Mesothelial cell of epicardium (in vitro differentiated cells): ENCODE results near the gene RAMP3. TPM values are rescaled to one million over a fixed set of nuclear protein-coding genes. Genes with fewer than 3 reads are reported as not detected.

Experiments used
- DNase-seq, 2 experiments: peaks; one replicate each; pipeline ENCODE4 v3.0.0; 2021; ENCODE audit warnings: low spot score in 2 of 2; ENCODE audit not compliant: unreplicated experiment in 2 of 2
- H3K27ac Mint-ChIP-seq: 2 replicates; pipeline ENCODE4 v1.8.0; 2021; ENCODE audit warnings: mixed read lengths
- H3K27me3 Mint-ChIP-seq: 2 replicates; pipeline ENCODE4 v1.8.0; 2021; ENCODE audit warnings: low read depth, mixed read lengths
- H3K36me3 Mint-ChIP-seq: 2 replicates; pipeline ENCODE4 v1.8.0; 2021; ENCODE audit warnings: mixed read lengths
- H3K4me1 Mint-ChIP-seq: 2 replicates; pipeline ENCODE4 v1.8.0; 2021; ENCODE audit warnings: mixed read lengths
- H3K4me3 Mint-ChIP-seq: 2 replicates; pipeline ENCODE4 v1.8.0; 2021; ENCODE audit warnings: mild to moderate bottlenecking, moderate library complexity, mixed read lengths
- H3K9me3 Mint-ChIP-seq: 2 replicates; pipeline ENCODE4 v1.8.0; 2021; ENCODE audit warnings: mixed read lengths
- total RNA-seq: library from RNA; stranded (reverse); gene quantifications from 3 replicates; pipeline ENCODE4 v1.2.1, GENCODE V29; 2021
- TF ChIP-seq, protein P1 (sequence below): fragments of 200-600 bp; sonication (generic); IDR thresholded peaks from one replicate; pipeline ENCODE4 v1.5.0; 2021; ENCODE audit warnings: antibody characterized with exemption; ENCODE audit not compliant: unreplicated experiment

The RAMP3 gene
- total RNA-seq, 1 donor from 2014 or later, result not detected

DNA sequence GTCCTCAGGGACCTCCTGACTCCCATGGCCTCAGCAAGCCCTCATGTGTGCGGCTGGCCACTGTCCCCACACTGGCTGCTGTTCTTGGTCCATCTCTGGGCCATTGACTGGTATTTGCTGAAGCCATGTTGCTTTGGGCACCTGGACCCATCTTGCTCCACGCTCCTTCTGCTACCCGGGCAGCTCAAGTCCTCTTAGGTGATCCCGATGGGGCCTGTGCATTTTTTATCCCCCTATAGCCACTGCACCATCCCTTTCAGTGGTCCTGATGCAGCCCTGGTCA lies 16.7 kb downstream of the RAMP3 start:
- no peak for DNase-seq
- H3K36me3 Mint-ChIP-seq, result no peaks in the 10 kb centered on the region
- TF ChIP-seq, protein P1, sequence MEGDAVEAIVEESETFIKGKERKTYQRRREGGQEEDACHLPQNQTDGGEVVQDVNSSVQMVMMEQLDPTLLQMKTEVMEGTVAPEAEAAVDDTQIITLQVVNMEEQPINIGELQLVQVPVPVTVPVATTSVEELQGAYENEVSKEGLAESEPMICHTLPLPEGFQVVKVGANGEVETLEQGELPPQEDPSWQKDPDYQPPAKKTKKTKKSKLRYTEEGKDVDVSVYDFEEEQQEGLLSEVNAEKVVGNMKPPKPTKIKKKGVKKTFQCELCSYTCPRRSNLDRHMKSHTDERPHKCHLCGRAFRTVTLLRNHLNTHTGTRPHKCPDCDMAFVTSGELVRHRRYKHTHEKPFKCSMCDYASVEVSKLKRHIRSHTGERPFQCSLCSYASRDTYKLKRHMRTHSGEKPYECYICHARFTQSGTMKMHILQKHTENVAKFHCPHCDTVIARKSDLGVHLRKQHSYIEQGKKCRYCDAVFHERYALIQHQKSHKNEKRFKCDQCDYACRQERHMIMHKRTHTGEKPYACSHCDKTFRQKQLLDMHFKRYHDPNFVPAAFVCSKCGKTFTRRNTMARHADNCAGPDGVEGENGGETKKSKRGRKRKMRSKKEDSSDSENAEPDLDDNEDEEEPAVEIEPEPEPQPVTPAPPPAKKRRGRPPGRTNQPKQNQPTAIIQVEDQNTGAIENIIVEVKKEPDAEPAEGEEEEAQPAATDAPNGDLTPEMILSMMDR, result no peak
- no peaks in the 10 kb centered on the region for H3K9me3 Mint-ChIP-seq
- H3K4me3 Mint-ChIP-seq, result no peak overlapping the region
- H3K27me3 Mint-ChIP-seq, result peaks cover 33% of the 10 kb centered on the region
- H3K27ac Mint-ChIP-seq, result no peak overlapping the region
- no peaks in the 10 kb centered on the region for H3K4me1 Mint-ChIP-seq

DNA sequence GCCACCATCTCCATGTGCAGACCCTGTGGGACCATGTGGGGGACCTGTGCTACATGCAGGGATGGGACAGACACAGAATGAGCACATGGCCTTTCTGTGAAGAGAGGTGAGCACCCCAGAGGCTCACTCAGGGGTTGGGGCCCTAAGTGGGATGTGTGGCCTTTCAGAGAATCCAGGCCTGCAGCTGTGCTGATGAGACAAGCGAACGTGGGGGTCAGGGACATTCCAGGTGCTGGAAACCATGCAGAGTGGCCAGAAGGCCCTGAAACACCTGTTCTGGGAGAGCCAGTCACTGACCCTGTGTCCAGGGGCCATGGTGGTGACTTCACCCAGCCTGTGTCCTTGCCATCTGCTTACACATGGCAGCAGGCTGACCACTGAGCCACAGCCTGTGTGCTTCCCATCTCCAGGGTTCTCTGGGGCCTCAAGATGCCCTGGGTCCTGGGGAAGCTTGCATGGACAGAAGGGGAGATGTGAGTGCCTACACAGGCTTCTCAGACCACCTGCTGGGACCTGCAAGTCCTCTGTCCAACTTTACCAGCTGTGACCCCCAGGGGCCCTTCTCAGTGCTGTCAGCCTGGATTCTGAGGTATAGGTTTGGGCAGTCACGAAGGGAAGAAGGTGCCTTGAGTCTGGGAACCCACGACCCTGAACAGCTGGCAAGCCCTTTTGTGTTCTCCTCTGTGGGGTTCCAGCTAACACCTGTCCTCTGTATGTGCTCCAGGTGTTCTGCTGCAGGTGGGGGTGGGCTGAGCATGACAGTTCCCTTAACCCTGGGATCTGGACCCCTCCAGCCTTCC lies 17.6 kb downstream of the RAMP3 start:
- no peak overlapping the region for H3K27ac Mint-ChIP-seq
- H3K9me3 Mint-ChIP-seq, result no peaks in the 10 kb centered on the region
- no peaks in the 10 kb centered on the region for H3K36me3 Mint-ChIP-seq
- H3K4me1 Mint-ChIP-seq, result no peaks in the 10 kb centered on the region
- DNase-seq, result peak in 1 of 2 experiments; percentile 9
- H3K4me3 Mint-ChIP-seq, result no peak overlapping the region
- H3K27me3 Mint-ChIP-seq, result peaks cover 37% of the 10 kb centered on the region
- TF ChIP-seq, protein P1, result no peak

- TF ChIP-seq, protein P1, result no peak
- no peaks in the 10 kb centered on the region for H3K9me3 Mint-ChIP-seq
- DNase-seq, result no peak
- H3K27ac Mint-ChIP-seq, result no peak overlapping the region
- peaks cover 42% of the 10 kb centered on the region for H3K27me3 Mint-ChIP-seq
- no peaks in the 10 kb centered on the region for H3K36me3 Mint-ChIP-seq
- H3K4me3 Mint-ChIP-seq, result no peak overlapping the region
- no peaks in the 10 kb centered on the region for H3K4me1 Mint-ChIP-seq
These were observed 18.5 kb downstream of the RAMP3 start for GRCh38 chr7:45176091-45176490.

- TF ChIP-seq, protein P1, result no peak
- Mint-ChIP-seq H3K27me3 (peaks cover 50% of the 10 kb centered on the region), H3K27ac (no peak overlapping the region), H3K4me3 (no peak overlapping the region), H3K36me3 (no peaks in the 10 kb centered on the region), H3K4me1 (no peaks in the 10 kb centered on the region), H3K9me3 (no peaks in the 10 kb centered on the region)
- no peak for DNase-seq
These were observed 19.5 kb downstream of the RAMP3 start for GRCh38 chr7:45176886-45177731.

DNA sequence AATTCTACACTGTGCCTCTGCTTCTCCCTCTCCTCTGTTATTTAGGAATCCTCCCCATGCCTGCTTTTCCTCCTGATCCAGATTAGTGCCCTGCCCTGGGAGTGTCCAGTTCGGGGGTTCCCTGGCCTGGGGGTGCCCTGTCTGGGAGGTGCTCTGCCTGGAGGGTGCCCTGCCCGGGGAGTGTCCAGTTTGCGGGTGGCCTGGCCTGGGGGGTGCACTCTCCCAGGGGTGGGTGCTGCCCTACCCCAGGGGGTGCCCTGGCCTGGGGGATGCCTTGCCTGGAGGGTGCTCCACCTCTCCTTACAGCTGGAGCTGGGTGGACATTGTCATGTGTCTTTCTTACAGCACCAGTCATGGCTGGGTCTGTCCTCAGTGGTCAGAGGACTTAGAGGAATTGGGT lies 20.2 kb downstream of the RAMP3 start:
- H3K27me3 Mint-ChIP-seq, result peaks cover 45% of the 10 kb centered on the region
- H3K27ac Mint-ChIP-seq, result no peak overlapping the region
- no peaks in the 10 kb centered on the region for H3K9me3 Mint-ChIP-seq
- no peaks in the 10 kb centered on the region for H3K4me1 Mint-ChIP-seq
- no peak for DNase-seq
- no peaks in the 10 kb centered on the region for H3K36me3 Mint-ChIP-seq
- H3K4me3 Mint-ChIP-seq, result no peak overlapping the region
- TF ChIP-seq, protein P1, result no peak
